Loucy (cell line): ENCODE results near the gene TEN1.

Experiments
- H2AFZ ChIP-seq: fragments of 200-600 bp; sonication (generic); 2 replicates; pipeline ENCODE4 v1.6.0; 2016; ENCODE audit warnings: antibody characterized with exemption, mild to moderate bottlenecking, low read length, moderate library complexity
- H3F3A ChIP-seq: fragments of 200-600 bp; 2 replicates; pipeline ENCODE4 v1.6.0; 2016; ENCODE audit warnings: antibody characterized with exemption, low read depth, mild to moderate bottlenecking
- H3K27me3 ChIP-seq: fragments of 200-600 bp; sonication (generic); 2 replicates; pipeline ENCODE4 v1.6.1; 2014; ENCODE audit warnings: low read length, mild to moderate bottlenecking; ENCODE audit not compliant: insufficient read depth, poor library complexity, severe bottlenecking
- H3K36me3 ChIP-seq: fragments of 200-600 bp; sonication (generic); 2 replicates; pipeline ENCODE4 v1.6.1; 2016; ENCODE audit warnings: low read length; ENCODE audit not compliant: insufficient read depth
- H3K4me1 ChIP-seq: fragments of 200-600 bp; sonication (generic); 2 replicates; pipeline ENCODE4 v1.5.1; 2014; ENCODE audit warnings: low read length, mild to moderate bottlenecking; ENCODE audit not compliant: insufficient read depth, poor library complexity, severe bottlenecking
- H3K4me2 ChIP-seq: fragments of 200-600 bp; sonication (generic); 2 replicates; pipeline ENCODE4 v1.6.0; 2014; ENCODE audit warnings: antibody characterized with exemption, low read length, low read depth, mild to moderate bottlenecking; ENCODE audit not compliant: poor library complexity, severe bottlenecking
- H3K4me3 ChIP-seq: fragments of 200-600 bp; sonication (generic); 2 replicates; pipeline ENCODE4 v1.5.1; 2014; ENCODE audit warnings: low read length, mild to moderate bottlenecking, mixed read lengths; ENCODE audit not compliant: poor library complexity, severe bottlenecking
- H3K79me2 ChIP-seq: fragments of 200-600 bp; sonication (generic); 2 replicates; pipeline ENCODE4 v1.6.1; 2014; ENCODE audit warnings: low read length; ENCODE audit not compliant: insufficient read depth
- H3K9ac ChIP-seq: fragments of 200-600 bp; sonication (generic); 2 replicates; pipeline ENCODE4 v1.6.0; 2014; ENCODE audit warnings: mild to moderate bottlenecking, low read depth, low read length, moderate library complexity; ENCODE audit not compliant: poor library complexity, severe bottlenecking
- H3K9me2 ChIP-seq: fragments of 200-600 bp; sonication (generic); replicated peaks from 2 replicates; pipeline ENCODE4 v1.6.1; 2016; ENCODE audit warnings: low read depth, low read length, mixed read lengths
- H3K9me3 ChIP-seq: fragments of 200-600 bp; sonication (generic); 2 replicates; pipeline ENCODE4 v1.6.1; 2014; ENCODE audit warnings: mild to moderate bottlenecking, antibody characterized with exemption, low read length, low read depth; ENCODE audit not compliant: insufficient read depth
- H4K20me1 ChIP-seq: fragments of 200-600 bp; sonication (generic); 2 replicates; pipeline ENCODE4 v1.6.0; 2014; ENCODE audit warnings: antibody characterized with exemption, low read length, mild to moderate bottlenecking; ENCODE audit not compliant: insufficient read depth, poor library complexity, severe bottlenecking
- CTCF ChIP-seq: fragments of 200-600 bp; sonication (generic); conservative IDR thresholded peaks from 2 replicates; pipeline ENCODE4 v1.5.1; 2014; ENCODE audit warnings: mild to moderate bottlenecking, antibody characterized with exemption, low read length
- EZH2phosphoT487 ChIP-seq: fragments of 200-600 bp; IDR thresholded peaks from 2 replicates; pipeline ENCODE4 v1.6.1; 2018; ENCODE audit warnings: antibody characterized with exemption, mild to moderate bottlenecking, moderate library complexity, borderline replicate concordance

Gene TEN1

GRCh38 chr17:75991396-75991795 lies 12.4 kb downstream of the TEN1 start:
- peaks cover 34% of the 10 kb centered on the region; the same call in 1 of the 2 replicates for H3K36me3 ChIP-seq

GRCh38 chr17:75994802-75995370 lies 15.8 kb downstream of the TEN1 start:
- Histone ChIP-seq H3K9ac (no peak overlapping the region), H3K9me3 (no peaks in the 10 kb centered on the region)

More at GRCh38 chr17:75991396-75991795, 12.4 kb downstream of the TEN1 start:
- H3K9me2 ChIP-seq: no peaks in the 10 kb centered on the region
- H3K4me2 ChIP-seq: no peak overlapping the region
- no peak for TF ChIP-seq CTCF
- TF ChIP-seq EZH2phosphoT487: no peak
- no peak overlapping the region for H3K4me3 ChIP-seq
- no peak overlapping the region for H3K9ac ChIP-seq
- H3K79me2 ChIP-seq: no peaks in the 10 kb centered on the region
- no peak overlapping the region for H2AFZ ChIP-seq
- no peaks in the 10 kb centered on the region for H3F3A ChIP-seq
- H4K20me1 ChIP-seq: no peaks in the 10 kb centered on the region
- no peaks in the 10 kb centered on the region for H3K27me3 ChIP-seq
- H3K9me3 ChIP-seq: no peaks in the 10 kb centered on the region
- peaks cover 1% of the 10 kb centered on the region for H3K4me1 ChIP-seq

GRCh38 chr17:75995385-75995925 lies 16.4 kb downstream of the TEN1 start:
- no peaks in the 10 kb centered on the region for H3K9me2 ChIP-seq
- TF ChIP-seq CTCF (no peak), EZH2phosphoT487 (no peak)
- H3K36me3 ChIP-seq: peaks cover 28% of the 10 kb centered on the region; the same call in 1 of the 2 replicates
- H3K4me3 ChIP-seq: no peak overlapping the region
- no peaks in the 10 kb centered on the region for H4K20me1 ChIP-seq
- H3K4me2 ChIP-seq: no peak overlapping the region
- H3F3A ChIP-seq: peaks cover 12% of the 10 kb centered on the region
- no peaks in the 10 kb centered on the region for H3K79me2 ChIP-seq
- peaks cover 34% of the 10 kb centered on the region for H3K4me1 ChIP-seq
- no peak overlapping the region for H2AFZ ChIP-seq
- H3K27me3 ChIP-seq: no peaks in the 10 kb centered on the region
- no peak overlapping the region for H3K9ac ChIP-seq
- no peaks in the 10 kb centered on the region for H3K9me3 ChIP-seq

More at GRCh38 chr17:75994802-75995370, 15.8 kb downstream of the TEN1 start:
- Histone ChIP-seq H2AFZ (no peak overlapping the region), H3K4me3 (no peak overlapping the region), H3K27me3 (no peaks in the 10 kb centered on the region), H4K20me1 (no peaks in the 10 kb centered on the region), H3K4me1 (peaks cover 30% of the 10 kb centered on the region), H3K36me3 (peaks cover 28% of the 10 kb centered on the region; the same call in 1 of the 2 replicates), H3K4me2 (no peak overlapping the region), H3K9me2 (no peaks in the 10 kb centered on the region), H3K79me2 (no peaks in the 10 kb centered on the region), H3F3A (peaks cover 12% of the 10 kb centered on the region)
- no peak for TF ChIP-seq EZH2phosphoT487
- TF ChIP-seq CTCF: no peak
